HepG2 (cell line): ENCODE measurements around the gene FTL. TPM values are rescaled to one million over a fixed set of nuclear protein-coding genes. Genes with fewer than 3 reads are reported as not detected.
A peak's percentile ranks its signal among the peaks of the same experiment; 100 is the strongest.

ENCODE experiments used
- CHCHD3 ChIP-seq: sonication (generic); formaldehyde crosslinking; IDR thresholded peaks from 2 replicates; pipeline ENCODE4 v1.8.0; 2022; ENCODE audit warnings: mild to moderate bottlenecking, missing genetic modification reagents, moderate library complexity
- GATAD2A ChIP-seq: IDR thresholded peaks from 2 replicates; pipeline ENCODE4 v1.6.1; 2016
- HCFC1 ChIP-seq: fragments of 150-350 bp; IDR thresholded peaks from 2 replicates; pipeline ENCODE4 v1.6.1; 2014; ENCODE audit warnings: low read depth, low read length
- HDAC2 ChIP-seq: sonication (generic); formaldehyde crosslinking; IDR thresholded peaks from 2 replicates; pipeline ENCODE4 v1.4.0; 2020; ENCODE audit warnings: missing genetic modification reagents
- KMT2A ChIP-seq: sonication (generic); formaldehyde crosslinking; IDR thresholded peaks from 2 replicates; pipeline ENCODE4 v1.4.0; 2020; ENCODE audit warnings: missing genetic modification reagents
- PAX8 ChIP-seq: sonication (generic); formaldehyde crosslinking; IDR thresholded peaks from 2 replicates; pipeline ENCODE4 v1.8.0; 2022; ENCODE audit warnings: mild to moderate bottlenecking, missing genetic modification reagents, borderline replicate concordance
- RAD21 ChIP-seq: fragments of 450-650 bp; formaldehyde crosslinking; IDR thresholded peaks from 2 replicates; pipeline ENCODE4 v1.5.0; 2020; ENCODE audit warnings: mild to moderate bottlenecking
- RBFOX2 ChIP-seq: fragments of 200-400 bp; formaldehyde crosslinking; IDR thresholded peaks from 2 replicates; pipeline ENCODE4 v1.6.1; 2017; ENCODE audit warnings: low read depth, mild to moderate bottlenecking, low read length
- SSRP1 ChIP-seq: IDR thresholded peaks from 2 replicates; pipeline ENCODE4 v1.6.1; 2016; ENCODE audit warnings: control low read depth
- ZFP41 ChIP-seq: sonication (generic); formaldehyde crosslinking; IDR thresholded peaks from 2 replicates; pipeline ENCODE4 v1.4.0; 2020; ENCODE audit warnings: mild to moderate bottlenecking, missing genetic modification reagents, borderline replicate concordance
- ZNF101 ChIP-seq: sonication (generic); formaldehyde crosslinking; IDR thresholded peaks from 2 replicates; pipeline ENCODE4 v1.4.0; 2020; ENCODE audit warnings: mild to moderate bottlenecking, low read depth, missing genetic modification reagents, borderline replicate concordance
- ZNF333 ChIP-seq: sonication (generic); formaldehyde crosslinking; IDR thresholded peaks from 2 replicates; pipeline ENCODE4 v1.4.0; 2020; ENCODE audit warnings: mild to moderate bottlenecking, missing genetic modification reagents, borderline replicate concordance
- ZNF460 ChIP-seq: sonication (generic); formaldehyde crosslinking; IDR thresholded peaks from 2 replicates; pipeline ENCODE4 v1.5.1; 2020; ENCODE audit warnings: missing genetic modification reagents, mild to moderate bottlenecking, borderline replicate concordance
- ZNF510 ChIP-seq: sonication (generic); formaldehyde crosslinking; IDR thresholded peaks from 2 replicates; pipeline ENCODE4 v1.4.0; 2020; ENCODE audit warnings: low read depth, mild to moderate bottlenecking, missing genetic modification reagents
- ZNF549 ChIP-seq: sonication (generic); formaldehyde crosslinking; IDR thresholded peaks from 2 replicates; pipeline ENCODE4 v1.5.0; 2020; ENCODE audit warnings: missing genetic modification reagents
- ZNF766 ChIP-seq: sonication (generic); formaldehyde crosslinking; IDR thresholded peaks from 2 replicates; pipeline ENCODE4 v1.5.0; 2020; ENCODE audit warnings: missing genetic modification reagents, borderline replicate concordance
- ZNF850 ChIP-seq: sonication (generic); formaldehyde crosslinking; conservative IDR thresholded peaks from 2 replicates; pipeline ENCODE4 v1.9.0; 2021; ENCODE audit warnings: mild to moderate bottlenecking, missing genetic modification reagents
- ZSCAN29 ChIP-seq: sonication (generic); formaldehyde crosslinking; conservative IDR thresholded peaks from 2 replicates; pipeline ENCODE4 v1.4.0; 2020; ENCODE audit warnings: mild to moderate bottlenecking, missing genetic modification reagents
- ZZZ3 ChIP-seq: sonication (generic); formaldehyde crosslinking; IDR thresholded peaks from 2 replicates; pipeline ENCODE4 v1.4.0; 2020; ENCODE audit warnings: missing genetic modification reagents, mild to moderate bottlenecking, borderline replicate concordance
- polyA plus RNA-seq, 8 experiments: library from polyadenylated mRNA; depleted of rRNA in 3 of 8; stranded (reverse) in 7 of 8; unstranded in 1 of 8; fragments of >200 nt; fragmentation: Illumina TruSeq in 4 of 8; extraction: Trizol in 4 of 8; gene quantifications; 2 replicates each; pipeline versions ENCODE4 v1.2.1 to v1.2.3, GENCODE V29; 2011 to 2016; ENCODE audit warnings: low read depth in 4 of 8, missing spikeins in 1 of 8, mixed read lengths in 1 of 8; ENCODE audit not compliant: insufficient read depth in 1 of 8
- total RNA-seq, 5 experiments: library from RNA; depleted of rRNA; stranded (reverse); fragments of >200 nt; fragmentation: Illumina TruSeq; extraction: Trizol; gene quantifications; 2 replicates each; pipeline ENCODE4 v1.2.3, GENCODE V29; 2016; ENCODE audit warnings: low read depth in 1 of 5
- TF ChIP-seq, protein P1 (sequence below): sonication (generic); formaldehyde crosslinking; conservative IDR thresholded peaks from 2 replicates; pipeline ENCODE4 v1.8.0; 2022; ENCODE audit warnings: missing genetic modification reagents
- TF ChIP-seq, protein P2 (sequence below): sonication (generic); formaldehyde crosslinking; IDR thresholded peaks from 2 replicates; pipeline ENCODE4 v1.5.0; 2020; ENCODE audit warnings: missing genetic modification reagents
- TF ChIP-seq, protein P3 (sequence below): sonication (generic); formaldehyde crosslinking; IDR thresholded peaks from 2 replicates; pipeline ENCODE4 v1.4.0; 2020; ENCODE audit warnings: missing genetic modification reagents
- TF ChIP-seq, protein P4 (sequence below): sonication (generic); formaldehyde crosslinking; IDR thresholded peaks from 2 replicates; pipeline ENCODE4 v1.4.0; 2020; ENCODE audit warnings: missing genetic modification reagents; ENCODE audit errors: not compliant biosample characterization
- TF ChIP-seq, protein P5 (sequence below): sonication (generic); formaldehyde crosslinking; IDR thresholded peaks from 2 replicates; pipeline ENCODE4 v1.4.0; 2020; ENCODE audit warnings: missing genetic modification reagents
- TF ChIP-seq, protein P6 (sequence below): fragments of 450-650 bp; IDR thresholded peaks from 2 replicates; pipeline ENCODE4 v1.6.1; 2017

Gene FTL
- total and polyA plus RNA-seq, 2 of the 13 experiments (the other 11 are each of a cell fraction or from before 2014, with no cell fraction given): 2,721 to 8,800 TPM

DNA sequence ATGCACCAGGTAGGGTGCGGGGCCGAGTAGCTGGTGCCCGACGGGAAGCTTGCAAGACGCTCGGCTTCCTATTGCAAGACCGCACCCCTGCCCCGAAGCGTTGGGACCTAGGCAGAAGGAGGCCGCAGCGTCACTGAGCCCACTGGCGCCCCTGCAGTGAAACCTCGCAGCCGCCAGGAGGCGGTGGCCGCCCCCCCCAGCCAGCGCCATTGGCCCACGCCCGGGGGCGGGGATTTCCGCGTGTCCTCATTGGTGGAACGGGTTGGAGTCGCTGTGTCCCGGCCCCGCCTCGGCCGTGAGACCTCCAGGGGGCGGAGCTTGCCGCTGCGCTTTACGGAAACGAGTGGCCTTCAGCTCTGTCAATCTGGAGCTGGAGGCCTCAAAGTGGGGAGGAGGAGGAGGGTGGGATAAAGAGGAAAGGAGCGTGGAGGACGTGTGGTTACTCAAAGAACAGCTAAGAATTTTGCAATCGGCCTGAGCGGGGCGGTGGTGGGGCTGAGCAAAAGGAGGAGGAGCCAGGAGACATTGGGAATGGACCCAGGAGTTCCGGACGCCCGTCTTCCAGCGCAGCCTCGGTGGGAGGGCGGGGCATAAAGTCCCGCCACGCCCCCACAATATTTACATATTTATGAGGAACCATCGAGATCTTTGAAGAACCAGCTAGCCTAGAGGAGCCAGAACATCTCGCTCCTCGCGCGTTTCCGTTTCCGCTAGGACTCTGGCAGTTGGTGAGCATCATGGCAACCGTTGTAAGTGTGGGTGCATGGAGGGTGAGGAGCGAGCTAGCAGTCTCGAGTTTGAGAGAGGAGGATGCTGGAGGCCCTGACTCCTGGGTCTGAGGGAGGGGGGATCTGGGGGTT lies 28.3 kb downstream of the FTL start, which contains the start of the genes GYS1 and RUVBL2 (continued):
- TF ChIP-seq, protein P1, sequence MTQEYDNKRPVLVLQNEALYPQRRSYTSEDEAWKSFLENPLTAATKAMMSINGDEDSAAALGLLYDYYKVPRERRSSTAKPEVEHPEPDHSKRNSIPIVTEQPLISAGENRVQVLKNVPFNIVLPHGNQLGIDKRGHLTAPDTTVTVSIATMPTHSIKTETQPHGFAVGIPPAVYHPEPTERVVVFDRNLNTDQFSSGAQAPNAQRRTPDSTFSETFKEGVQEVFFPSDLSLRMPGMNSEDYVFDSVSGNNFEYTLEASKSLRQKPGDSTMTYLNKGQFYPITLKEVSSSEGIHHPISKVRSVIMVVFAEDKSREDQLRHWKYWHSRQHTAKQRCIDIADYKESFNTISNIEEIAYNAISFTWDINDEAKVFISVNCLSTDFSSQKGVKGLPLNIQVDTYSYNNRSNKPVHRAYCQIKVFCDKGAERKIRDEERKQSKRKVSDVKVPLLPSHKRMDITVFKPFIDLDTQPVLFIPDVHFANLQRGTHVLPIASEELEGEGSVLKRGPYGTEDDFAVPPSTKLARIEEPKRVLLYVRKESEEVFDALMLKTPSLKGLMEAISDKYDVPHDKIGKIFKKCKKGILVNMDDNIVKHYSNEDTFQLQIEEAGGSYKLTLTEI: no peak
- TF ChIP-seq RBFOX2 (peak; percentile 78), ZZZ3 (no peak), ZSCAN29 (CRISPR knock-in tag) (no peak), ZNF766 (CRISPR knock-in tag) (no peak), ZNF549 (CRISPR knock-in tag) (no peak), ZNF333 (CRISPR knock-in tag) (0 out of 2 replicates have a peak, but pooled peaks have one; percentile 5), PAX8 (CRISPR knock-in tag) (no peak), ZFP41 (no peak), ZNF510 (CRISPR knock-in tag) (no peak), CHCHD3 (no peak), KMT2A (CRISPR knock-in tag) (no peak), RAD21 (peak; percentile 50; the same call in 1 of the 2 replicates), ZNF460 (CRISPR knock-in tag) (no peak), ZNF101 (CRISPR knock-in tag) (no peak), GATAD2A (peak; percentile 82), ZNF850 (CRISPR knock-in tag) (no peak), SSRP1 (CRISPR knock-in tag) (no peak), HDAC2 (CRISPR knock-in tag) (no peak), HCFC1 (peak; percentile 31; the same call in 1 of the 2 replicates)
- TF ChIP-seq, protein P2, sequence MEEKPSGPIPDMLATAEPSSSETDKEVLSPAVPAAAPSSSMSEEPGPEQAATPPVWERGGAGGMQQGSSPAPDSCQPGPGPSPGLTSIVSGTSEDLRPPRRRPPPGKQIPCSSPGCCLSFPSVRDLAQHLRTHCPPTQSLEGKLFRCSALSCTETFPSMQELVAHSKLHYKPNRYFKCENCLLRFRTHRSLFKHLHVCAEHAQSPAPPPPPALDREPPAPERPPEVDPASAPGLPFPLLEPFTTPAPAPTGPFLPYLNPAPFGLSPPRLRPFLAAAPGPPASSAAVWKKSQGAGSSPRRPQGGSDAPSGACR (CRISPR knock-in tag): peak; percentile 84; the same call in 1 of the 2 replicates
- TF ChIP-seq, protein P3, sequence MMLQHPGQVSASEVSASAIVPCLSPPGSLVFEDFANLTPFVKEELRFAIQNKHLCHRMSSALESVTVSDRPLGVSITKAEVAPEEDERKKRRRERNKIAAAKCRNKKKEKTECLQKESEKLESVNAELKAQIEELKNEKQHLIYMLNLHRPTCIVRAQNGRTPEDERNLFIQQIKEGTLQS: no peak
- TF ChIP-seq, protein P4, sequence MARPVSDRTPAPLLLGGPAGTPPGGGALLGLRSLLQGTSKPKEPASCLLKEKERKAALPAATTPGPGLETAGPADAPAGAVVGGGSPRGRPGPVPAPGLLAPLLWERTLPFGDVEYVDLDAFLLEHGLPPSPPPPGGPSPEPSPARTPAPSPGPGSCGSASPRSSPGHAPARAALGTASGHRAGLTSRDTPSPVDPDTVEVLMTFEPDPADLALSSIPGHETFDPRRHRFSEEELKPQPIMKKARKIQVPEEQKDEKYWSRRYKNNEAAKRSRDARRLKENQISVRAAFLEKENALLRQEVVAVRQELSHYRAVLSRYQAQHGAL (CRISPR knock-in tag): no peak
- TF ChIP-seq, protein P5, sequence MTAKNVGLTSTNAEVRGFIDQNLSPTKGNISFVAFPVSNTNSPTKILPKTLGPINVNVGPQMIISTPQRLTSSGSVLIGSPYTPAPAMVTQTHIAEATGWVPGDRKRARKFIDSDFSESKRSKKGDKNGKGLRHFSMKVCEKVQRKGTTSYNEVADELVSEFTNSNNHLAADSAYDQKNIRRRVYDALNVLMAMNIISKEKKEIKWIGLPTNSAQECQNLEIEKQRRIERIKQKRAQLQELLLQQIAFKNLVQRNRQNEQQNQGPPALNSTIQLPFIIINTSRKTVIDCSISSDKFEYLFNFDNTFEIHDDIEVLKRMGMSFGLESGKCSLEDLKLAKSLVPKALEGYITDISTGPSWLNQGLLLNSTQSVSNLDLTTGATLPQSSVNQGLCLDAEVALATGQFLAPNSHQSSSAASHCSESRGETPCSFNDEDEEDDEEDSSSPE (CRISPR knock-in tag): peak; percentile 58
- TF ChIP-seq, protein P6, sequence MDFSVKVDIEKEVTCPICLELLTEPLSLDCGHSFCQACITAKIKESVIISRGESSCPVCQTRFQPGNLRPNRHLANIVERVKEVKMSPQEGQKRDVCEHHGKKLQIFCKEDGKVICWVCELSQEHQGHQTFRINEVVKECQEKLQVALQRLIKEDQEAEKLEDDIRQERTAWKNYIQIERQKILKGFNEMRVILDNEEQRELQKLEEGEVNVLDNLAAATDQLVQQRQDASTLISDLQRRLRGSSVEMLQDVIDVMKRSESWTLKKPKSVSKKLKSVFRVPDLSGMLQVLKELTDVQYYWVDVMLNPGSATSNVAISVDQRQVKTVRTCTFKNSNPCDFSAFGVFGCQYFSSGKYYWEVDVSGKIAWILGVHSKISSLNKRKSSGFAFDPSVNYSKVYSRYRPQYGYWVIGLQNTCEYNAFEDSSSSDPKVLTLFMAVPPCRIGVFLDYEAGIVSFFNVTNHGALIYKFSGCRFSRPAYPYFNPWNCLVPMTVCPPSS: no peak
